ENCODE results near the gene NCLN. TPM values are rescaled to one million over a fixed set of nuclear protein-coding genes. Genes with fewer than 3 reads are reported as not detected.
A peak's percentile ranks its signal among the peaks of the same experiment; 100 is the strongest.

The NCLN gene
- total and polyA plus RNA-seq, 7 donors = 15.4 to 86.1 (median 36.4) TPM

- TF ChIP-seq CTCF (IDR thresholded peaks at IDR 0.05) = no peak
- ATAC-seq = no peak
Observed at GRCh38 chr19:3138268-3138667, 47.5 kb upstream of the NCLN start.

GRCh38 chr19:3140667-3141038, 45.1 kb upstream of the NCLN start:
- no peak for DNase-seq
- no peaks in the 10 kb centered on the region for H3K36me3 ChIP-seq (ENCODE audit: insufficient read depth in 1 of 2, low read depth in 1 of 2)
- TF ChIP-seq CTCF (IDR thresholded peaks at IDR 0.05) = no peak
- no peak for ATAC-seq
- no peaks in the 10 kb centered on the region for H3K9me3 ChIP-seq
- H3K4me1 ChIP-seq = no peaks in the 10 kb centered on the region
- H3K4me3 ChIP-seq = no peak overlapping the region
- H3K27ac ChIP-seq = no peak overlapping the region
- intact Hi-C loops (cut with DNase I) = no loop called here
- no peaks in the 10 kb centered on the region for H3K27me3 ChIP-seq (ENCODE audit: insufficient read depth in 3 of 3, low read length in 2 of 3)

More at GRCh38 chr19:3138268-3138667, 47.5 kb upstream of the NCLN start:
- Histone ChIP-seq H3K4me1 (no peaks in the 10 kb centered on the region), H3K27ac (no peak overlapping the region), H3K4me3 (no peak overlapping the region), H3K36me3 (ENCODE audit: insufficient read depth in 1 of 2, low read depth in 1 of 2) (no peaks in the 10 kb centered on the region), H3K9me3 (no peaks in the 10 kb centered on the region), H3K27me3 (ENCODE audit: insufficient read depth in 3 of 3, low read length in 2 of 3) (peaks cover 0 to 2% (median 0%) of the 10 kb centered on the region in 3 donors)
- WGBS, 3 donors = 73 to 83% (median 77%) methylated on average over 15 of the region's 15 CpGs
- intact Hi-C loops (cut with DNase I) = no loop called here
- DNase-seq = no peak

GRCh38 chr19:3142292-3142670, 43.4 kb upstream of the NCLN start:
- no peak overlapping the region for H3K4me3 ChIP-seq
- no peaks in the 10 kb centered on the region for H3K36me3 ChIP-seq (ENCODE audit: insufficient read depth in 1 of 2, low read depth in 1 of 2)
- peak; percentile 13 to 49 (median 34) for ATAC-seq
- TF ChIP-seq CTCF (IDR thresholded peaks at IDR 0.05) = no peak
- DNase-seq = no peak
- WGBS, 3 donors = 19 to 26% (median 26%) methylated on average over 6 of the region's 6 CpGs
- H3K27me3 ChIP-seq (ENCODE audit: insufficient read depth in 3 of 3, low read length in 2 of 3) = no peaks in the 10 kb centered on the region
- intact Hi-C loops (cut with DNase I) = no loop called here
- H3K4me1 ChIP-seq = no peaks in the 10 kb centered on the region
- H3K9me3 ChIP-seq = no peaks in the 10 kb centered on the region
- H3K27ac ChIP-seq = peak overlapping the region; percentile 55

- Histone ChIP-seq H3K4me3 (no peak overlapping the region), H3K27ac (peak overlapping the region; percentile 55), H3K4me1 (no peaks in the 10 kb centered on the region), H3K27me3 (ENCODE audit: insufficient read depth in 3 of 3, low read length in 2 of 3) (no peaks in the 10 kb centered on the region), H3K36me3 (ENCODE audit: insufficient read depth in 1 of 2, low read depth in 1 of 2) (no peaks in the 10 kb centered on the region), H3K9me3 (no peaks in the 10 kb centered on the region)
- WGBS, 3 donors = 59 to 65% (median 59%) methylated on average over 11 of the region's 11 CpGs
- ATAC-seq (no peak), DNase-seq (no peak)
- TF ChIP-seq CTCF (IDR thresholded peaks at IDR 0.05) = no peak
- intact Hi-C loops (cut with DNase I) = no loop called here
Observed at GRCh38 chr19:3142781-3143337, 42.9 kb upstream of the NCLN start.

All from psoas muscle (tissue), 8 donors.